Transverse colon (tissue), 3 donors: Measurements from ENCODE around the gene LMBR1.

ENCODE experiments used
- CTCF ChIP-seq, 5 experiments: fragments of 200-600 bp in 3 of 5; fragments of 450-650 bp in 2 of 5; sonication (generic) in 3 of 5; IDR thresholded peaks; 1 replicate in 2 of 5; 2 replicates in 3 of 5; pipeline ENCODE4 v1.5.1; 2016 to 2017; ENCODE audit warnings: antibody characterized with exemption in 5 of 5, inconsistent platforms in 3 of 5, mild to moderate bottlenecking in 2 of 5, moderate library complexity in 1 of 5
- EP300 ChIP-seq: sonication (generic); formaldehyde crosslinking; IDR thresholded peaks from one replicate; pipeline ENCODE4 v1.6.1; 2017; ENCODE audit warnings: antibody characterized with exemption, low read depth
- POLR2A ChIP-seq: fragments of 450-650 bp; IDR thresholded peaks from one replicate; pipeline ENCODE4 v1.6.1; 2016; ENCODE audit warnings: antibody characterized with exemption, mild to moderate bottlenecking, moderate library complexity

DNA sequence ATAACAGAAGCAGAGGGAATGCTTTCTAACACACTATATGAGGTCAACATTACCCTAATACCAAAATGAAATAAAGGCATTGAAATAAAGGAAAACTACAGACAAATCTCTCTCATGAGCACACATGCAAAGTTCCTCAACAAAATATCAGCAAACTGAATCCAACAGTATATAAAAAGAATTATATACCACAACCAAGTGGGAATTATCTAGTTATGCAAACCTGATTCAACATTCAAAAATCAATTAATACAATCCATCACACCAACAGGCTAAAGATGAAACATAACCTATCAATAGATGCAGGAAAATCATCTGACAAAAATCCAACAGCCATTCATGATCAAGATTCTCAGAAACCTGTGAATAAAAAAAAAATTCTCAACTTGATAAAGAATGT, 34.5 kb downstream of the LMBR1 start:
- no peak for TF ChIP-seq CTCF (IDR thresholded peaks at IDR 0.05)
- TF ChIP-seq POLR2A: no peak
- TF ChIP-seq EP300: no peak
